GM23338 (cell line): ENCODE data around the gene C2CD4D. TPM values are rescaled to one million over a fixed set of nuclear protein-coding genes. Genes with fewer than 3 reads are reported as not detected.
"Not testable (repeated sequence)": the region's sequence is repeated elsewhere in the genome, so short reads cannot be mapped to it uniquely, and the experiment has no call there.

ENCODE experiments used
- ATAC-seq: fragments of 200-7000 bp; cut with Tn5 transposase; 3 replicates; pipeline ENCODE4 v1.9.1; 2020
- DNase-seq: peaks from one replicate; pipeline ENCODE4 v3.0.0-alpha.2; 2015; ENCODE audit warnings: low spot score
- H2AFZ ChIP-seq: fragments of 200-600 bp; sonication (generic); 2 replicates; pipeline ENCODE4 v1.8.0; 2016; ENCODE audit warnings: antibody characterized with exemption, mild to moderate bottlenecking, moderate library complexity
- H3F3A ChIP-seq: fragments of 200-600 bp; sonication (generic); replicated peaks from 2 replicates; pipeline ENCODE4 v1.8.0; 2017; ENCODE audit warnings: antibody characterized with exemption, mixed run types, low read depth
- H3K27ac ChIP-seq: fragments of 200-600 bp; sonication (generic); 2 replicates; pipeline ENCODE4 v1.6.1; 2016; ENCODE audit warnings: low read depth
- H3K27me3 ChIP-seq: fragments of 200-600 bp; sonication (generic); 2 replicates; pipeline ENCODE4 v1.8.0; 2016; ENCODE audit warnings: mild to moderate bottlenecking, mixed run types, moderate library complexity; ENCODE audit not compliant: insufficient read depth
- H3K36me3 ChIP-seq: fragments of 200-600 bp; sonication (generic); 2 replicates; pipeline ENCODE4 v1.8.0; 2016; ENCODE audit warnings: mild to moderate bottlenecking; ENCODE audit not compliant: insufficient read depth
- H3K4me1 ChIP-seq: fragments of 200-600 bp; sonication (generic); 2 replicates; pipeline ENCODE4 v1.8.0; 2016; ENCODE audit warnings: mild to moderate bottlenecking, moderate library complexity; ENCODE audit not compliant: insufficient read depth
- H3K4me2 ChIP-seq: fragments of 200-600 bp; sonication (generic); 2 replicates; pipeline ENCODE4 v1.7.1; 2017; ENCODE audit warnings: mixed run types
- H3K4me3 ChIP-seq: fragments of 200-600 bp; sonication (generic); 2 replicates; pipeline ENCODE4 v1.6.1; 2016; ENCODE audit warnings: mixed run types
- H3K79me2 ChIP-seq: fragments of 200-600 bp; sonication (generic); replicated peaks from 2 replicates; pipeline ENCODE4 v1.8.0; 2017; ENCODE audit warnings: mild to moderate bottlenecking; ENCODE audit not compliant: insufficient read depth
- H3K9me2 ChIP-seq: fragments of 200-600 bp; sonication (generic); 2 replicates; pipeline ENCODE4 v1.8.0; 2017; ENCODE audit not compliant: insufficient read depth
- H4K20me1 ChIP-seq: fragments of 200-600 bp; sonication (generic); replicated peaks from 2 replicates; pipeline ENCODE4 v1.8.0; 2017; ENCODE audit warnings: mild to moderate bottlenecking; ENCODE audit not compliant: insufficient read depth
- H3K27ac Mint-ChIP-seq: 2 replicates; pipeline ENCODE4 v1.8.0; 2020; ENCODE audit warnings: inconsistent platforms, mild to moderate bottlenecking, moderate library complexity, mixed read lengths
- H3K27me3 Mint-ChIP-seq: 3 replicates; pipeline ENCODE4 v1.8.0; 2022; ENCODE audit warnings: low read depth, mild to moderate bottlenecking, moderate library complexity, mixed read lengths, inconsistent platforms; ENCODE audit not compliant: insufficient read depth, poor library complexity
- H3K36me3 Mint-ChIP-seq: 3 replicates; pipeline ENCODE4 v1.8.0; 2021; ENCODE audit warnings: low read depth, mild to moderate bottlenecking, inconsistent platforms, moderate library complexity, mixed read lengths
- H3K4me1 Mint-ChIP-seq: 3 replicates; pipeline ENCODE4 v1.8.0; 2020; ENCODE audit warnings: mild to moderate bottlenecking, inconsistent platforms, mixed read lengths
- H3K4me3 Mint-ChIP-seq: 3 replicates; pipeline ENCODE4 v1.8.0; 2021; ENCODE audit warnings: moderate library complexity, mild to moderate bottlenecking, inconsistent platforms, mixed read lengths
- H3K9me3 Mint-ChIP-seq: 3 replicates; pipeline ENCODE4 v1.8.0; 2020; ENCODE audit warnings: moderate library complexity, mild to moderate bottlenecking, inconsistent platforms, mixed read lengths
- CREB1 ChIP-seq: fragments of 250-450 bp; sonication (Bioruptor Pico); IDR thresholded peaks from 2 replicates; pipeline ENCODE4 v1.5.0; 2020; ENCODE audit warnings: low read depth, mild to moderate bottlenecking, moderate library complexity
- STAT1 ChIP-seq: IDR thresholded peaks from one replicate; pipeline ENCODE4 v1.6.1; 2016; ENCODE audit warnings: antibody characterized with exemption; ENCODE audit not compliant: unreplicated experiment
- polyA plus RNA-seq: library from polyadenylated mRNA; unstranded; fragments of >200 nt; fragmentation: Nextera tagmentation; extraction: Ambion mirVana; gene quantifications from 2 replicates; pipeline ENCODE4 v1.2.1, GENCODE V29; 2016
- total RNA-seq: library from RNA; depleted of rRNA; stranded (reverse); fragments of >200 nt; shearing (Covaris generic); gene quantifications from 2 replicates; pipeline ENCODE4 v1.2.3, GENCODE V29; 2014
- TF ChIP-seq, protein P1 (sequence below): IDR thresholded peaks from 2 replicates; pipeline ENCODE4 v1.6.1; 2016; ENCODE audit warnings: antibody characterized with exemption
- TF ChIP-seq, protein P2 (sequence below): IDR thresholded peaks from one replicate; pipeline ENCODE4 v1.6.1; 2018; ENCODE audit warnings: antibody characterized with exemption; ENCODE audit not compliant: unreplicated experiment
- TF ChIP-seq, protein P3 (sequence below): fragments of 250-450 bp; sonication (Bioruptor Pico); IDR thresholded peaks from 2 replicates; pipeline ENCODE4 v1.5.0; 2020; ENCODE audit warnings: mild to moderate bottlenecking, moderate library complexity

Gene C2CD4D
- total and polyA plus RNA-seq, 2 experiments from 2014 or later, result 0.35 to 0.82 TPM

DNA sequence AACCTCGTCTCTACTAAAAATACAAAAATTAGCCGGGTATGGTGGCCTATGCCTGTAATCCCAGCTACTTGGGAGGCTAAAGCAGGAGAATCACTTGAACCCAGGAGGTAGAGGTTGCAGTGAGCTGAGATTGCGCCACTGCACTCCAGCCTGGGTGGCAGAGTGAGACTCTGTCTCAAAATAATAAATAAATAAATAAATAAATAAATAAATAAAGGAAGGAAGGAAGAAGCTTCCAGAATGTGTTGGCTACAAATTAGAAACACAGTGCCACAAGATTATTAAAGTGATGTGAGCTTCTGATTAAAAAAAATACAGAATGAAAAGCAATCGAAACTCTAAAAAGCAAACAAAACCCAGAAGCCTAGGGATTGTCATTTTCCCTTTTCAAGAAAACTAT, 44.3 kb upstream of the C2CD4D start:
- H3K4me3 Mint-ChIP-seq, H3K4me1 ChIP-seq, H3K9me2 ChIP-seq, H3F3A ChIP-seq, H3K27ac ChIP-seq, H3K4me3 ChIP-seq, H3K27me3 Mint-ChIP-seq, ATAC-seq, H3K9me3 Mint-ChIP-seq, DNase-seq, H4K20me1 ChIP-seq, H2AFZ ChIP-seq, H3K27ac Mint-ChIP-seq, H3K4me2 ChIP-seq, H3K27me3 ChIP-seq, H3K79me2 ChIP-seq, H3K4me1 Mint-ChIP-seq: not testable (repeated sequence)
- peaks cover 15% of the 10 kb centered on the region for H3K36me3 ChIP-seq
- H3K36me3 Mint-ChIP-seq, result peaks cover 18% of the 10 kb centered on the region

DNA sequence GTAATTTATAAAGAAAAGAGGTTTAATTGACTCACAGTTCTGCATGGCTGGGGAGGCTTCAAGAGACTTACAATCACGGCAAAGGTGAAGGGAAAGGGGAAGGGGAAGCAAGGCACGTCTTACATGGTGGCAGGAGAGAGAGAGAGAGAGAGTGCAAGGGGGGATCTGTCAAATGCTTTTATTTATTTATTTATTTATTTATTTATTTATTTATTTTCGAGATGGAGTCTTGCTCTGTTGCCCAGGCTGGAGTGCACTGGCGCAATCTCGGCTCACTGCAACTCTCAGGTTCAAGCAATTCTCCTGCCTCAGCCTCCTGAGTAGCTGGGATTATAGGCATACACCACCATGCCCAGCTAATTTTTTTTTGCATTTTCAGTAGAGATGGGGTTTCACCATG, 43.3 kb upstream of the C2CD4D start:
- not testable (repeated sequence) for H3K27me3 ChIP-seq, H4K20me1 ChIP-seq, H3K4me3 Mint-ChIP-seq, H3K4me2 ChIP-seq, H3K4me1 Mint-ChIP-seq, H3K27ac Mint-ChIP-seq, ATAC-seq, H3K27me3 Mint-ChIP-seq, H3F3A ChIP-seq, H2AFZ ChIP-seq, H3K9me2 ChIP-seq, H3K27ac ChIP-seq, H3K79me2 ChIP-seq, H3K4me1 ChIP-seq, H3K4me3 ChIP-seq, DNase-seq, H3K9me3 Mint-ChIP-seq
- H3K36me3 ChIP-seq, result peaks cover 12% of the 10 kb centered on the region
- peaks cover 16% of the 10 kb centered on the region for H3K36me3 Mint-ChIP-seq

DNA sequence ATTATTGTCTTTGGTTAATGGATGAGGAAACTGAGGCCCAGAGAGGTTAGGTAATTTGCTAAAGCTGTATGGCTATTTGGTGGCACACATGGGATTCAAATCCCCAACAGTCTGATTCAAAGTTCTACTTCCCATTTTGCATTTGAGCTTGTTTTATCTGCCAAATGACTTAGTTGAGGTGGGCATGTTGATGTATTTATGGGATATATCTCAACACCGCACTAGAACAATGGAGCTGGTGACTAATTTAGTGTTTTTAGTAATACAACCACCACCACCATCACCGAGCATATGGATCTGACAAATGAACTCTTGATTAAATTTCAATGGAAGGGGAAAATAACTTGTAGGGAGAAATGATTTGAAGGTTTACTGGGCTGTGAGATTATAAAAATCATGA, 42.8 kb upstream of the C2CD4D start:
- no peaks in the 10 kb centered on the region for H4K20me1 ChIP-seq
- no peak for ATAC-seq
- H3K4me1 Mint-ChIP-seq, result no peaks in the 10 kb centered on the region
- no peaks in the 10 kb centered on the region for H3K27me3 ChIP-seq
- peaks cover 8% of the 10 kb centered on the region; the same call in 1 of the 2 replicates for H3K36me3 ChIP-seq
- no peaks in the 10 kb centered on the region for H3K9me2 ChIP-seq
- H3K4me1 ChIP-seq, result no peaks in the 10 kb centered on the region
- no peak overlapping the region for H3K4me3 ChIP-seq
- no peaks in the 10 kb centered on the region for H3K79me2 ChIP-seq
- H3K9me3 Mint-ChIP-seq, result peaks cover 4% of the 10 kb centered on the region; the same call in 1 of the 3 replicates
- H3K4me3 Mint-ChIP-seq, result no peak overlapping the region
- no peaks in the 10 kb centered on the region for H3K27me3 Mint-ChIP-seq
- DNase-seq, result no peak
- H2AFZ ChIP-seq, result no peak overlapping the region
- H3K27ac Mint-ChIP-seq, result no peak overlapping the region
- H3F3A ChIP-seq, result no peaks in the 10 kb centered on the region
- no peak overlapping the region for H3K4me2 ChIP-seq
- H3K36me3 Mint-ChIP-seq, result peaks cover 11% of the 10 kb centered on the region; the same call in 2 of the 3 replicates
- H3K27ac ChIP-seq, result no peak overlapping the region
- TF ChIP-seq, protein P1, sequence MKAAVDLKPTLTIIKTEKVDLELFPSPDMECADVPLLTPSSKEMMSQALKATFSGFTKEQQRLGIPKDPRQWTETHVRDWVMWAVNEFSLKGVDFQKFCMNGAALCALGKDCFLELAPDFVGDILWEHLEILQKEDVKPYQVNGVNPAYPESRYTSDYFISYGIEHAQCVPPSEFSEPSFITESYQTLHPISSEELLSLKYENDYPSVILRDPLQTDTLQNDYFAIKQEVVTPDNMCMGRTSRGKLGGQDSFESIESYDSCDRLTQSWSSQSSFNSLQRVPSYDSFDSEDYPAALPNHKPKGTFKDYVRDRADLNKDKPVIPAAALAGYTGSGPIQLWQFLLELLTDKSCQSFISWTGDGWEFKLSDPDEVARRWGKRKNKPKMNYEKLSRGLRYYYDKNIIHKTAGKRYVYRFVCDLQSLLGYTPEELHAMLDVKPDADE, result no peak
- TF ChIP-seq, protein P2, sequence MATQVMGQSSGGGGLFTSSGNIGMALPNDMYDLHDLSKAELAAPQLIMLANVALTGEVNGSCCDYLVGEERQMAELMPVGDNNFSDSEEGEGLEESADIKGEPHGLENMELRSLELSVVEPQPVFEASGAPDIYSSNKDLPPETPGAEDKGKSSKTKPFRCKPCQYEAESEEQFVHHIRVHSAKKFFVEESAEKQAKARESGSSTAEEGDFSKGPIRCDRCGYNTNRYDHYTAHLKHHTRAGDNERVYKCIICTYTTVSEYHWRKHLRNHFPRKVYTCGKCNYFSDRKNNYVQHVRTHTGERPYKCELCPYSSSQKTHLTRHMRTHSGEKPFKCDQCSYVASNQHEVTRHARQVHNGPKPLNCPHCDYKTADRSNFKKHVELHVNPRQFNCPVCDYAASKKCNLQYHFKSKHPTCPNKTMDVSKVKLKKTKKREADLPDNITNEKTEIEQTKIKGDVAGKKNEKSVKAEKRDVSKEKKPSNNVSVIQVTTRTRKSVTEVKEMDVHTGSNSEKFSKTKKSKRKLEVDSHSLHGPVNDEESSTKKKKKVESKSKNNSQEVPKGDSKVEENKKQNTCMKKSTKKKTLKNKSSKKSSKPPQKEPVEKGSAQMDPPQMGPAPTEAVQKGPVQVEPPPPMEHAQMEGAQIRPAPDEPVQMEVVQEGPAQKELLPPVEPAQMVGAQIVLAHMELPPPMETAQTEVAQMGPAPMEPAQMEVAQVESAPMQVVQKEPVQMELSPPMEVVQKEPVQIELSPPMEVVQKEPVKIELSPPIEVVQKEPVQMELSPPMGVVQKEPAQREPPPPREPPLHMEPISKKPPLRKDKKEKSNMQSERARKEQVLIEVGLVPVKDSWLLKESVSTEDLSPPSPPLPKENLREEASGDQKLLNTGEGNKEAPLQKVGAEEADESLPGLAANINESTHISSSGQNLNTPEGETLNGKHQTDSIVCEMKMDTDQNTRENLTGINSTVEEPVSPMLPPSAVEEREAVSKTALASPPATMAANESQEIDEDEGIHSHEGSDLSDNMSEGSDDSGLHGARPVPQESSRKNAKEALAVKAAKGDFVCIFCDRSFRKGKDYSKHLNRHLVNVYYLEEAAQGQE, result no peak
- TF ChIP-seq, protein P3, sequence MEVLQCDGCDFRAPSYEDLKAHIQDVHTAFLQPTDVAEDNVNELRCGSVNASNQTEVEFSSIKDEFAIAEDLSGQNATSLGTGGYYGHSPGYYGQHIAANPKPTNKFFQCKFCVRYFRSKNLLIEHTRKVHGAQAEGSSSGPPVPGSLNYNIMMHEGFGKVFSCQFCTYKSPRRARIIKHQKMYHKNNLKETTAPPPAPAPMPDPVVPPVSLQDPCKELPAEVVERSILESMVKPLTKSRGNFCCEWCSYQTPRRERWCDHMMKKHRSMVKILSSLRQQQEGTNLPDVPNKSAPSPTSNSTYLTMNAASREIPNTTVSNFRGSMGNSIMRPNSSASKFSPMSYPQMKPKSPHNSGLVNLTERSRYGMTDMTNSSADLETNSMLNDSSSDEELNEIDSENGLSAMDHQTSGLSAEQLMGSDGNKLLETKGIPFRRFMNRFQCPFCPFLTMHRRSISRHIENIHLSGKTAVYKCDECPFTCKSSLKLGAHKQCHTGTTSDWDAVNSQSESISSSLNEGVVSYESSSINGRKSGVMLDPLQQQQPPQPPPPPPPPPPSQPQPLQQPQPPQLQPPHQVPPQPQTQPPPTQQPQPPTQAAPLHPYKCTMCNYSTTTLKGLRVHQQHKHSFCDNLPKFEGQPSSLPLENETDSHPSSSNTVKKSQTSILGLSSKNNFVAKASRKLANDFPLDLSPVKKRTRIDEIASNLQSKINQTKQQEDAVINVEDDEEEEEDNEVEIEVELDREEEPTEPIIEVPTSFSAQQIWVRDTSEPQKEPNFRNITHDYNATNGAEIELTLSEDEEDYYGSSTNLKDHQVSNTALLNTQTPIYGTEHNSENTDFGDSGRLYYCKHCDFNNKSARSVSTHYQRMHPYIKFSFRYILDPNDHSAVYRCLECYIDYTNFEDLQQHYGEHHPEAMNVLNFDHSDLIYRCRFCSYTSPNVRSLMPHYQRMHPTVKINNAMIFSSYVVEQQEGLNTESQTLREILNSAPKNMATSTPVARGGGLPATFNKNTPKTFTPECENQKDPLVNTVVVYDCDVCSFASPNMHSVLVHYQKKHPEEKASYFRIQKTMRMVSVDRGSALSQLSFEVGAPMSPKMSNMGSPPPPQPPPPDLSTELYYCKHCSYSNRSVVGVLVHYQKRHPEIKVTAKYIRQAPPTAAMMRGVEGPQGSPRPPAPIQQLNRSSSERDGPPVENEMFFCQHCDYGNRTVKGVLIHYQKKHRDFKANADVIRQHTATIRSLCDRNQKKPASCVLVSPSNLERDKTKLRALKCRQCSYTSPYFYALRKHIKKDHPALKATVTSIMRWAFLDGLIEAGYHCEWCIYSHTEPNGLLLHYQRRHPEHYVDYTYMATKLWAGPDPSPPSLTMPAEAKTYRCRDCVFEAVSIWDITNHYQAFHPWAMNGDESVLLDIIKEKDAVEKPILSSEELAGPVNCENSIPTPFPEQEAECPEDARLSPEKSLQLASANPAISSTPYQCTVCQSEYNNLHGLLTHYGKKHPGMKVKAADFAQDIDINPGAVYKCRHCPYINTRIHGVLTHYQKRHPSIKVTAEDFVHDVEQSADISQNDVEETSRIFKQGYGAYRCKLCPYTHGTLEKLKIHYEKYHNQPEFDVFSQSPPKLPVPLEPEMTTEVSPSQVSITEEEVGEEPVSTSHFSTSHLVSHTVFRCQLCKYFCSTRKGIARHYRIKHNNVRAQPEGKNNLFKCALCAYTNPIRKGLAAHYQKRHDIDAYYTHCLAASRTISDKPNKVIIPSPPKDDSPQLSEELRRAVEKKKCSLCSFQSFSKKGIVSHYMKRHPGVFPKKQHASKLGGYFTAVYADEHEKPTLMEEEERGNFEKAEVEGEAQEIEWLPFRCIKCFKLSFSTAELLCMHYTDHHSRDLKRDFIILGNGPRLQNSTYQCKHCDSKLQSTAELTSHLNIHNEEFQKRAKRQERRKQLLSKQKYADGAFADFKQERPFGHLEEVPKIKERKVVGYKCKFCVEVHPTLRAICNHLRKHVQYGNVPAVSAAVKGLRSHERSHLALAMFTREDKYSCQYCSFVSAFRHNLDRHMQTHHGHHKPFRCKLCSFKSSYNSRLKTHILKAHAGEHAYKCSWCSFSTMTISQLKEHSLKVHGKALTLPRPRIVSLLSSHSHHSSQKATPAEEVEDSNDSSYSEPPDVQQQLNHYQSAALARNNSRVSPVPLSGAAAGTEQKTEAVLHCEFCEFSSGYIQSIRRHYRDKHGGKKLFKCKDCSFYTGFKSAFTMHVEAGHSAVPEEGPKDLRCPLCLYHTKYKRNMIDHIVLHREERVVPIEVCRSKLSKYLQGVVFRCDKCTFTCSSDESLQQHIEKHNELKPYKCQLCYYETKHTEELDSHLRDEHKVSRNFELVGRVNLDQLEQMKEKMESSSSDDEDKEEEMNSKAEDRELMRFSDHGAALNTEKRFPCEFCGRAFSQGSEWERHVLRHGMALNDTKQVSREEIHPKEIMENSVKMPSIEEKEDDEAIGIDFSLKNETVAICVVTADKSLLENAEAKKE (CRISPR knock-in tag), result no peak
- TF ChIP-seq CREB1 (CRISPR knock-in tag) (no peak), STAT1 (no peak)
